ENCODE results near the gene TM4SF5.

TM4SF5 gene

DNA sequence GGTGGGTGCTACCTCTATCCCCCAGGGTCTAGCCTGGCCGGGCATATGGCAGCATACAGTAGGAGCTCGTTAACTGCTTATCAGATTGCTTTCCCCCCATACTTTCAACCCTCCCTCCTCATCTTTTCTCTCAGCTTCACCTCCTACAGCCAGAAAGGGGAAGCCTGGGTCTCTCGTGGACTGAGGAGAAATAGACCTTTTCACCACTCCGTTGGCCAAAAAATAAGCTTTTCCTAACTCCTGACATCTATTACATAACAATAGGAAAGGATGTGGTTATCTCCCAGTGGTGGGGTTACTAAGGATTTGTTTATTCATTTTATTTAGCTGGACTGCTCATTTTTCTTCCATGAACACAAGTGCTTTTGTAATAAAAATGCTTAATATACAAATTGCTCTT is 23.0 kb upstream of the TM4SF5 start:
- DNase-seq, result no peak

DNA sequence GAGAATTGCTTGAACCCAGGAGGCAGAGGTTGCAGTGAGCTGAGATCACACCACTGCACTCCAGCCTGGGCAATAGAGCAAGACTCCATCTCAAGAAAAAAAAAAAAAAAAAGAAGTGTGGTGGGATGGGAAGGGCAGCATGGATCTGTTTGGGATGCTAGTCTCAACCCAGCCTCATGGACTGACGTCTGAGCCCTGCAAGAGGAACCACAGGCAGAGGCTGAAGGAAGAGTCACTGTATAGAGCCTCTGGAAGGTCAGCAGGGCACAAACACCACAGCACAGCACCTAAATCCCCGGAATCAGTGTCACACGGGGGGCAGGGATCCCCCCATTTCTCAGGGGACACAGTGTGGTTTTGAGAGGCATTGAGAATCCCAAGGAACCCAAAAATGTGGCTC is 21.1 kb upstream of the TM4SF5 start:
- DNase-seq, result no peak

DNA sequence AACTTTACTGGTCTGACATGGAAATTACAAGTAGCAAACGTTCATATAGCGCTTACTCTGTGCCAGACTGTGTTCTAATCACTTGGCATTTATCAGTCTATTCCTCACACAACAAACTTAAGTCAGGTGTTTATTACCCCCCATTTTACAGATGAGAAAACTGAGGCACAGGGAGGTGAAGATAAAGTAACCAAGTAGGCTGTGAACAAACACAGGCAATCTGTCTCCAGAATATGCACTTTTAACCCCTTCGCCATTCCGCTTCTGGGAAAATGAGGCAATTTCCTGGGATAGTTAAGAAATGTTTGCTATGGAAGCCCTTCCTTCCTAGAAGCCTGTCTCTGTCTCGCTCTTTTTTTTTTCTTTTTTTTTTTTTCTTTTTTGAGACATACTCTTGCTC is 19.8 kb upstream of the TM4SF5 start:
- no peak for DNase-seq

DNA sequence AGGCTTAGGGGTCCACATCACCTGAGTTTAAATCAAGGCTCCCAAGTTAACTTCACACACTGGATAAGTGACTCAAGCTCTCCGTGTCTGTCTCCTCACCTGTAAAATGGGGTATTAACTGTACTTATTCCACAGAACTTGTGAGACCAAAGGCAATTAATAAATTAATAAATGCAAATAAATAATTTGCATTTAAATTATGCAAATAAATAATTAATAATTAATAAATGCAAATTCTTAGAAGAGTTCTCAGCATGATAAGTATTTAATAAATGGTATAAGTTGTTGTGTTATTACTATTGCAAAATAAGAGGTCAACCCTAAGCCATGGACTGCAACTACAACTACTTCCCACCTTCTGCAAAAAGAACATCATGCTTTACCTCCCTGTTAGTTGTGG is 18.3 kb upstream of the TM4SF5 start:
- no peak for DNase-seq

DNA sequence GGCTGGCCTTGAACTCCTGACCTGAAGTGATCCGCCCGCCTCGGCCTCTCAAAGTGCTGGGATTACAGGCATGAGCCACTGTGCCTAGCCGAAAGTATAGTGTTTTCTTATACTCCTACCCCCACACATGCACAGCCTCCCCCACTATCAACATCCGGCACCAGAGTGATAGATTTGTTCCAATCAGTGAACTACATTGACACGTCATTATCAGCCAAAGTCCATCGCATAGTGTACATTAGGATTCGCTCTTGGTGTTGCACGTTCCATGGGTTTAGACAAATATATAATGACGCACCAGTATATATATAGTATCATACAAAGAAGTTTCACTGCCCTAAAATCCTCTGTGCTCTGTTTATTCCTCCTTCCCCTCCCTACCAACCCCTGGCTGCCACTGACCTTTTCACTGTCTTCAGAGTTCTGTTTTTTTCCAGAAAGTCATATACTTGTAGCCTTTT is 11.9 kb upstream of the TM4SF5 start:
- no peak for DNase-seq

DNA sequence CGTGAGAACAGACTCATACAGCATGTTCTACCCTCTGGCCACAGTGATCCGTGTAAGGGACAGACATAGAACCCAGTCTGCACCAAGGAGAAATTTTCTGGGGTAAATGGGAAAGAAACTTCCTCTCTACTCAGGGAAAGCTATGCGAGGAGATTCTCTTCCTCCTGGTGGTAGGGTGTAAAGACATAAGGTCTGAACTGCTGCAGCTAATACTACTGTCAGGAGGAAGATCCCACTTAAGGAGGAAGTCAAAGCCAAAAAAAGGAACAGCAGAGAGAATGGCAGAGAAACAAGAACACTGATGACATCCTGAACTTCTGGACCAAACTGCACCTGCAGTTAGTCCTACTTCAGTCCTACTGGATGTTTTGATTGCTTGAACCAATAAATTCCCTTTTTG is 7.1 kb upstream of the TM4SF5 start:
- DNase-seq, result no peak

DNA sequence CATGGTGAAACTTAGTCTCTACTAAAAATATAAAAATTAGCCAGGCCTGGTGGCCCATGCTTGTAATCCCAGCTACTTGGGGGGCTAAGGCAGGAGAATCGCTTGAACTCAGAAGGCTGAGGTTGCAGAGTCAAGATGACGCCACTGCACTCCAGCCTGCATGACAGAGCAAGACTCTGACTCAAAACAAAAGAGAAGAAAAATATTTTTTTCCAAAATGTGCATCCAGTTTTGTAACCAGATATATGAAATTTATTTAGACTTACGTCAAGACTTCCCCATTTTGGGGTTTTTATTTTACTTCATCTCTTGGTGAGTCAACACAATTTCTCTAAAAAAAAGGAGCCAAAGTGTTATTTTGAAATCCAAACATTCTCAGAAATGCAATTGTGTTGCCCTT is 5.5 kb upstream of the TM4SF5 start:
- DNase-seq, result peak; percentile 69

DNA sequence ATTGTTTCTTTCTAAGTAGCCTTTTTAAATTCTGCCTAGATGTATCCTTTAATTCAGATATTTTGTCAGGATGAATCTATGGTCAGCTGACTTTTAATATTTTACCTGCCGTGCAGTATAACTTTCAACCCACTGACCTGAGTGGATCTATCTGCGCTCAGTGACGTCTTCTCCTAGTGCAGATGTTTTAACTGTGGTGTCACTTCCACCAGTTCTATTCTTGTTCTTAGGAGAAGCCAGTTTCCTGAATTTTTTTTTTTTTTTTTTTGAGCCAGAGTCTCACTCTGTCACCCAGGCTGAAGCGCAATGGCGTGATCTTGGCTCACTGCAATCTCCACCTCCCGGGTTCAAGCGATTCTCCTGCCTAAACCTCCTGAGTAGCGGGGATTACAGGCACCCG is 5.0 kb upstream of the TM4SF5 start:
- no peak for DNase-seq

DNA sequence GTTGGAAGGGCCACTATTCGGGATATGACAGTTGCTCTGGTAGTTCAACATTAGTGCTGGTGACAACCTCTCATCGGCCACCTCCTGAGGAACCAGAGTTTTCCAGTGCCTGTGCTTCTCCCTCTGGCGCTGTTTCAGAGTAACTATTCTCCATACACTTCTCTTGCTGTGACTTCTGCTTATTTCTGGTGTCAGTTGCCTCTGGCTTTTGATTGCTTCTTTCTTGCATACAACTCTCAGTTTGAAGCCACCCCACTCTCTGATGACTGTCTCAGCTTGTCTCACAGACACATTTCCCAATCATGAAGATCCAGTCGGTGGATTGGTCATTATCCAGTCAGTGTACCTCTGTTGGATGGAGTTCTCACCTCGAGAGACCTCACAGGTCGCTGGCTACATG is 3.4 kb upstream of the TM4SF5 start:
- DNase-seq, result peak; percentile 21

DNA sequence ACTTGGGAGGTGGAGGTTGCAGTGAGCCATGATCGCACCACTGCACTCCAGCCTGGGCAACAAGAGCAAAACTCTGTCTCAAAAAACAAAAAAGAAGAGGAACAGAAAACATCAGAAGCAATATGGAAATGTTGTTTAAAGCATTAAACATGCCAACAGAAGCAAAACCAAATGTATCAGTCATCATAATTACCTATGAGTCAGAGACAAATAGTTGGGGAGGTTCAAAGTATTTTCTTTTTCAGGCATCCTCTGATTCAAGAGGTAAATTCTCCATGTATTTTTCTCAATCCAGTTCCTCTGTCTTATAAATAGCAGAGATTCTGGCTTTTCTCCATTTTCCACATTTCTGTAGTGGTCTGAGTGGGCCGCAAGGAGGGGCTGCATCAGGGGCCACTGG is 2.1 kb upstream of the TM4SF5 start:
- no peak for DNase-seq

DNA sequence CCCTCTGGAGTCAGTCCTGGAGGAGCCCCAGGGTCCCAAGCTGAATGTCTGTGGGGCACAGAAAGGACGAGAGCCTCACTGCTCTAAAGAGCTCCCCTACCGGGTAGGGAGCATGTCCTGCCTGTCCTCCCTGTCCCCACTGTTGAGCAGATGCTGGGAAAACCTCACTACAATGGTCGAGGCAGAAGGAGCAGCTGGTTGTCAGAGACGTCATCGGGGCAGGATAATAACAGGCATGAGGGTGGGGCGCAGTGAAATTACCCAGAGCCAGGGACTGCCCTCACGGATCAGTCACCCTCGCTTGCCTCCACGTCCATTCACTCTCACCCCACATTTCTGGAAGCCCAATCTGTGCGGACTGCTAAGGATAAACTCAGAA is 538 bp downstream of the TM4SF5 start:
- no peak for DNase-seq

DNA sequence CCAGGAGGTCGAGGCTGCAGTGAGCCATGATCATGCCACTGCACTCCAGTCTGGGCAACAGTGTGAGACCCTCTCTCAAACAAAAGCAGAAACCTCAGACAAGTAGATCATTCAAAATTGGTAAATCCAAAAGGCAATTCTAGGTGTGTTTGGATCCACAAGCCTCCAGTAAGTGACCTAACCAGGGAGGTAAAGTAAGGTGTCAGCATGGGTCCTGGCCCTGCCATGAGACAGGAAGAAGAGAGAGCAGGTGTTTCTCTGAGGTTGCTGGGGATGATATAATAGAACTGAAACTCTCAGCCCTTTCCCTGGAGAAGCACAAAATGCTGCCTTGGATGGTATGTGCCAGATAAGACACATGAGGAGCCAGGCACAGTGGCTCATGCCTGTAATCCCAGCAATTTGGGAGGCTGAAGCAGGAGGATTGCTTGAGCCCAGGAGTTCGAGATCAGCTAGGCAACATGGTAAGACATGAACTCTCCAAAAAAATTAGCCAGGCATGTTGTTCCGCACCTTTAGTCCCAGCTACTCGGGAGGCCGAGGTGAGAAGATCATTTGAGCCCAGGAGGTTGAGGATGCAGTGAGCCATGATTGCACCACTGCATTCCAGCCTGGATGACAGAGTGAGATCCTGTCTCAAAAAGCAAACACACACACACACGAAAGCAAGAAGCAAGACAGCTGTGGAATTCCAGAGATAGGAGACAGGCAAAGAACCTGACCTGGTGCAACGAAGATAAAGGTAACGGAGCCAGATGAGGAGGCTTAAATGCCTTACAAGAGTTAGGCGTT is 6.5 kb downstream of the TM4SF5 start:
- DNase-seq, result no peak

DNA sequence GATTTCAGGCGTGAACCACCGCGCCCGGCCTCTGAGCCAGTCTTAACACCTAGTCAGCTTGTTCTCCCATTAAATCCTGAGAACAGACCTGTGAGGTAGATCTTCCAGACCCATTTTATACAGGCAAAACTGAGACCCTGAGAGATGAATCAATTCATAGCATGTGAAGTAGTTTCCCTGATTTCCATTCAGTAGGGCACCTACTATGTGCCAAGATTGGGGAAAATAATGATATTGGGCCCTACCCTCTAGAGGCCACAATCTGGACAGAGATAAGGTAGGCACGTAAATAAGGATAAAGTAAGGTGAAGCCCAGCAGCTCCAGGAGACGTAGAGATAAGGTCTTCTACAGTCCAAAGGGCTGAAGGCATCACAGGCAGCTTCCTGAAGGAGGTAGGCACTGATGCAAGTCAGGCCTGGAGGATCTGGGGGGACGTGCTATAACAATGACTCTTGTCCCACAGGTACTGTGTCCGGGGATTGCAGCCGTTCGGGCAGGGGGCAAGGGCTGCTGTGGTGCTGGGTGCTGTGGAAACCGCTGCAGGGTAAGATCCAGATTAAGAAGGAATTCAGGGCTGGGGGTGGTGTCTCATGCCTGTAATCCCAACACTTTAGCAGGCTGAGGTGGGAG is 8.8 kb downstream of the TM4SF5 start:
- no peak for DNase-seq

DNA sequence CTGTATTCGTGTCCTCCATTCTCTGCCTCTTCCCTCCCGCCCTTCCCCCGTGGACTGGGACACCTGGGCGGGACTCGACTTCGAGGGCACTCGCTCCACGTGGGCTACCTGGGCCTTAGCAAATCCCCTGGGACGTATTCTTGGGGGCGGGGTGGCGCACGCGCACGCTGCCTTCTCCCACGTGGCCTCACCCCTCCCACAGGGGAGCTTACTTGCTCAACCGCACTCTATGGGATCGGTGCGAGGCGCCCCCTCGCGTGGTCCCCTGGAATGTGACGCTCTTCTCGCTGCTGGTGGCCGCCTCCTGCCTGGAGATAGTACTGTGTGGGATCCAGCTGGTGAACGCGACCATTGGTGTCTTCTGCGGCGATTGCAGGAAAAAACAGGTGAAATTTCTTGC is 11.0 kb downstream of the TM4SF5 start:
- peak; percentile 24 for DNase-seq

DNA sequence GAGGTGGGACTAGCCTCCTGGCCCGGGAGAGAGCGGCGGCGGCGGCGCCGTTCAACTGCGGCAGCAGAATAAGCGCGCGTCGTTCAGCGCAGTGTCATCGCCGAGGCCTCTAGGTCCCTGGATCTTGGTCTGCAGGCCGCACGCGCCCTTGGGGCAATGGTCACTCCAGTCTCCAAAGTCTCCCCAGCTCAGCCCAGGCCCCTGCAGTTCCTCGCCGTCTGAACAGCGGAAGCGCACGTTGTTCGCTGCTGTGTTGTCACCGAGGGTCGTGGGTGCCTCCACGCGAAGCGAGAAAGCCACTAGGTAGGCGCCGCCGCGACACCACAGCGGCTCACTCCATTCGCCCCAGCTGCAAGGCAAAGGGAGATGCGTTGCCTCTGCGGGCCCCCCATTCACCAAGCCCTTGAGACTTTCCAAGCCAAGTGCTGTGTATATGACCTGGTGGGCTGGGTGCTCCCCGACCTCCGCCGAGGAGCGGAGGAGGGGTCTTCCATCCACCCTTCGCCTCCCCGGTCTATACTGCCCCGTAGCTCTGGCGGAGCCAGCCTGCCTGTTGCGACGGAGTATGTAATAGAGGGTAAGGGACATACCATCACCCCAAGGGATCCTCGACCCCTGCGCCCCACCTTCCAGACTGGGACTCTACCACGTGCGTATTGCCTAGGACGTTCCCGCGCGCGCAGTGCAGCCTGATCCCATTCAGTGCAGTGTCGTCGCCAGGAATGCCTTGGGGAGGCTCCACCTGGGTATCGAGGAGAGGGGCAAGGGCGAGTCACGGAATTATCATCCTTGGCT is 13.8 kb downstream of the TM4SF5 start:
- DNase-seq, result no peak

DNA sequence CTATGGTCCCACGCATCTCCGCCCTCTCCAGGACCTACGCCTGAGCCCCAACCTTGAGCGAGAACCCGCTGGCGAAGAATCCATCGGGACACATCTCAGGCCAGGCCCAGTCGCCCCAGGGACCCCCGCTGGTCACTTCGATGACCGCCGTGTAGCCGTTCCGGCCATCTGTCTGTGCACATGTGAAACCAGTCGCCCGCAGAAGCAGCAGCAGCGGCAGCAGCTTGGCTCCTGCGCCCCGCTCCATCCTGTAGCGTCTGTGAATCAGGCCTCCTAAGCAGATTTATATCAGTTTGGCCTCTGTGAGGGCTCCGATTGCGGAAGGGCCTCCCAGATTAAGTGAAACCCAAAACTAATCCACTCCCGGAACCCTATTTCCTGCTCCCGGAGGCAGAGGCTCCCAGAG is 14.4 kb downstream of the TM4SF5 start, which contains the start of gene VMO1:
Gene VMO1 (minus strand): TSS at position 259 of the 406 bp plus-strand sequence. CDS start 12 bp downstream, at position 247.
- DNase-seq, result no peak

DNA sequence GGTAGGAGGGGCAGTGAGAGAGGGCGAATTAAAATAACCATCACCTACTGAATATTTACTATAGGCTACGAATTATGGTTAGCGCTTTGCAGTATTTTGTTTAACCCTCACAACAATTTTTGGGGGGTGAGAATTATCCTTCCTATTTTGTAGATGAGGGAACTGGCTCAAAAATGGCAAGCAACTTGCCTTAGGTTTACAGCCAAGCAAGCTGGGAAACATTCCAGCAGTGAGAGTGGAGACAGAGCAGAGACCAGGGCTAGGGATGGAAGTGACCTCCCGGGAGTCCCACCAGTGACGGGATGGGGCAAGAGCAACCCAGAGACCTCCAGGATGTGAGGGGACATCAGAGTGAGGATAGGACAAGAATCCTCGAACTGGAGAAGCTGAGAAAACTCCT is 14.8 kb downstream of the TM4SF5 start:
- DNase-seq, result no peak

DNA sequence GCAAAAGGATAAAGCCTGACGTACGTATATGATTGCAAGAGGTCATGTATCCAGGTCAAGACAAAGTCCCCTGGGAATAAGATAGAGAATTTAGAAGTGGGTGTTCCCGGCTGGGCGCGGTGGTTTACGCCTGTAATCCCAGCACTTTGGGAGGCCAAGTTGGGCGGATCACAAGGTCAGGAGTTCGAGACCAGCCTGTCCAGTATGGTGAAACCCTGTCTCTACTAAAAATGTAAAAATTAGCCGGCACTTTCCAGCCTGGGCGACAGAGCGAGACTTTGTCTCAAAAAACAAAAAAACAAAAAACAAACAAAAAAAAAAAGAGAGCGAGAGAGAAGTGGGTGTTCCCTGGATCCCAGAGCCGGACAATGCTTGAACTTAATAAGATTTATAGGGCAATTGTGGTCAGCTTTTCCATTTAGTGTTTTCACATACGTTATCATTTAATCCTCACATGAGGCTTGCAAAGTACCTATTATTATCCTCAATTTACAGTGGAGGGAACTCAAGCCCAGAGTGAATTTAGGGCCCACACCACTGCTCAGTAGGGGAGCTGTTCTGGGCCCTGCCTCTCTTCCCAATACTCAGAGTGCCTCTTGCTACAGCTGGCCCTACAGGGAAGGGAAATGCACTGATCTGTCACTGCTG is 16.6 kb downstream of the TM4SF5 start:
- no peak for DNase-seq

DNA sequence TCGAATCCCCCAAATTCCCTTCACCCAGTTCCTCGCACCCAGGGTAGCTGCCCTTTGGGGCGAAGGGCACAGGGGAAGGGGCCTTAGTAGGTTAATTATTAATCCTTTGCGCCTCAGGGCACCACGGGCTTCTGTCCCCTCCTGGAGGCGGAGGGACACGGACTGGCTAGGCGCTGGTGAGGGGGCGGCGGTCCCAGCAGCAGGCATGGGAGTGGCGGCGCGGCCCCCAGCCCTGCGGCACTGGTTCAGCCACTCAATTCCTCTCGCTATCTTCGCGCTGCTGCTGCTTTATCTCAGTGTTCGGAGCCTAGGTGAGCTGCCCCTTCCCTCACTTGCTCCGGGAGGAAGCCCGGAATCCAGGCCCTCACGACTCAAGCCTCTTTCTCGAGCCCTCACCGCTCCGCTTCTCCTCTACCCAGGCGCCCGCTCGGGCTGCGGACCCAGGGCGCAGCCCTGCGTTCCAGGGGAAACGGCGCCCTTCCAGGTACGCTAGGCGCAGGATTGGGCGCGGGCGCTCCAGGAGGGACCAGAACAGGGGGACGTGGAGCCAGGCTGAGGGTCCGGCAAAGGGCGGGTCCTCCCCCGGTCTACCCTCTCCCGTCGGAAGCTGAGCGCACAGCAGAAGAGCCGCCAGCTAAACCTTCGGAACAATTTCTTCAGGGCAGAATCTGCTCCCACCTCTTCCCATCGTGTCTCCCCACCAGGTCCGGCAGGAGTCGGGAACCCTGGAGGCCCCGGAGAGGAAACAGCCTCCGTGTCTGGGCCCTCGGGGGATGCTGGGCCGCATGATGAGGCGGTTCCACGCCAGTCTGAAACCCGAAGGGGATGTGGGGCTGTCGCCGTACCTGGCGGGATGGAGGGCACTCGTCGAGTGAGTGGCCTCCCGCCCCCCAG is 17.4 kb downstream of the TM4SF5 start, which contains the start of gene GLTPD2:
Gene GLTPD2 (plus strand): TSS at position 158 of the 894 bp plus-strand sequence. CDS start 48 bp downstream, at position 206.
- DNase-seq, result no peak

DNA sequence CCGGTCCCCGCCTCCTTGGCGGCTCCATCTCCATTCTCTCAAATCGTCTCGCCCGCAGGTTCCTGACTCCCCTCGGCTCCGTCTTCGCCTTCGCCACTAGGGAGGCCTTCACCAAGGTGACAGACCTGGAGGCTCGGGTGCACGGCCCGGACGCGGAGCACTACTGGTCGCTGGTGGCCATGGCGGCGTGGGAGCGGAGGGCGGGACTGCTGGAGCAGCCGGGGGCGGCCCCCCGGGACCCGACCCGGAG is 17.9 kb downstream of the TM4SF5 start:
- no peak for DNase-seq

DNA sequence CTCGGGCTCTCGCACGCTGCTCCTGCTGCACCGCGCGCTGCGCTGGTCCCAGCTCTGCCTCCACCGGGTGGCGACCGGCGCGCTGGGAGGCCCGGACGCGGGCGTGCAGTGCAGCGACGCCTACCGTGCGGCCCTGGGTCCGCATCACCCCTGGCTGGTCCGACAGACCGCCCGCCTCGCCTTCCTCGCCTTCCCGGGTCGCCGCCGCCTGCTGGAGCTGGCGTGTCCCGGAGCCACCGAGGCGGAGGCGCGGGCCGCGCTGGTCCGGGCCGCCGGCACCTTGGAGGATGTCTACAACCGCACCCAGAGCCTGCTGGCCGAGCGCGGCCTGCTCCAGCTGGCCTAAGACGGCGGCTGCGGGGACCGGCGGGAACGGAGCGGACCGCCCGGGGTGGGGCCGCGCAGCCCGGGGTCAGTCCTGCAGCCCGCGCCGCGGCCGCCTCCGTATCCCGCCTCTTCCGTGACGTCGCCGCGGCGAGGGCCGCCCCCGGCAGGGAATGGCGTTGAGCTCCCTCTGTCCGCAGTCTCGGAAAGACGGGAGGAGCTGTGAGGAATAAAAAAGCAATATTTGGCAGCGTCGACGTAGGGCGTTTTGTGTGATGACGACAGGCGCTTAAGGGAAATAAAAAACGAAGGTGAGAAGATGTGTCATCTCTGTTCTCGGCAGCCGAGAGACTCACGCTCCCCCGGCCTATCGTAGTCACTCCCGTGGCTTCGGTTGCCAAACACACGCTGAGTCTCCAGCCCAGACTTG is 18.4 kb downstream of the TM4SF5 start:
- peak; percentile 80 for DNase-seq

DNA sequence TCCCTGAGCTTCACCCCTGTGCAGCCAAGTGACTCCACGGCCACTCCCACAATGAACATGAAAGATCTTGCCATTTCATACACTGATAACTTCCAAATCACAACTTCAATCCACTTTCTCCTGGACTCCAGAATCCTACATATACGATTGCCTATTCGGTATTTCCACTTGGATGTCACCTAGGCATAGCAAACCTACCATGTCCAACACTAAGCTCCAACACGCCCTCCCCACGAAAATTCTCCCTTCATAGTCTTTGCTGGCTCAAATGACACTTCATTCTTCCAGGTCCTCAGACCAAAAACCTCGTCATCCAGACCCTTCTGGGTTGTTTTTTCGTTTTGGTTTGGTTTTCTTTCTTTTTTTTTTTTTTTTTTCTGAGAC is 19.0 kb downstream of the TM4SF5 start:
- no peak for DNase-seq

Data from CD4-positive, alpha-beta T cell treated with Interferon gamma for 1 hour (primary cell).